GM12878 (cell line): ENCODE results near the gene RUVBL2. TPM values are rescaled to one million over a fixed set of nuclear protein-coding genes. Genes with fewer than 3 reads are reported as not detected.

Experiments used
- ATAC-seq: fragments of 200-7000 bp; cut with Tn5 transposase; 3 replicates; pipeline ENCODE4 v1.9.1; 2020; ENCODE audit warnings: mild to moderate bottlenecking, moderate library complexity
- BruUV-seq: library from RNA; stranded (reverse); fragments of 400-500 nt; replicated peaks from 2 replicates; lab custom pipeline; 2021; lab: Mats Ljungman, UMichigan
- CTCF ChIA-PET: fragments of 300-600 bp; sonication (Branson Sonifier 250); formaldehyde crosslinking; extraction: SDS; loops from one replicate; lab custom pipeline; 2021; ENCODE audit warnings: inconsistent platforms; lab: Yijun Ruan, JAX
- POLR2A ChIA-PET: fragments of 350-600 bp; formaldehyde crosslinking; extraction: SDS; loops from one replicate; lab custom pipeline; 2021; ENCODE audit warnings: inconsistent platforms; lab: Charles Lee
- RAD21 ChIA-PET: fragments of 300-600 bp; sonication (Branson Sonifier 250); formaldehyde crosslinking; loops from one replicate; lab custom pipeline; 2023; ENCODE audit warnings: antibody characterized with exemption; ENCODE audit not compliant: unreplicated experiment; lab: Charles Lee
- SMC1A ChIA-PET: fragments of 300-600 bp; sonication (Branson Sonifier 250); formaldehyde crosslinking; loops from one replicate; lab custom pipeline; 2023; ENCODE audit not compliant: unreplicated experiment, uncharacterized antibody; lab: Charles Lee
- DNase-seq: peaks from one replicate; pipeline ENCODE4 v3.0.0-alpha.2; 2011; ENCODE audit warnings: low read depth, low spot score
- FAIRE-seq: peaks from 3 replicates; lab custom pipeline; 2011; peaks lifted over from hg19 to GRCh38; lab: Jason Lieb, UNC
- H2AFZ ChIP-seq: 2 replicates; pipeline ENCODE4 v1.6.0; 2011; ENCODE audit warnings: low read depth, low read length, control low read depth; ENCODE audit not compliant: control insufficient read depth
- H3K27ac ChIP-seq: 2 replicates; pipeline ENCODE4 v1.5.1; 2011; ENCODE audit warnings: control low read depth; ENCODE audit not compliant: control insufficient read depth, insufficient read depth
- H3K27me3 ChIP-seq, 2 experiments: replicated peaks in 1 of 2; 2 replicates each; pipeline versions ENCODE4 v1.6.0 to v1.6.1; 2011; ENCODE audit warnings: low read length in 1 of 2; ENCODE audit not compliant: control insufficient read depth in 2 of 2, insufficient read depth in 2 of 2
- H3K36me3 ChIP-seq, 2 experiments: 2 replicates each; pipeline ENCODE4 v1.5.1; 2011; ENCODE audit warnings: low read length in 1 of 2; ENCODE audit not compliant: control insufficient read depth in 2 of 2, insufficient read depth in 2 of 2
- H3K4me1 ChIP-seq: 2 replicates; pipeline ENCODE4 v1.6.1; 2011; ENCODE audit warnings: mild to moderate bottlenecking, low read length, moderate library complexity, mixed read lengths; ENCODE audit not compliant: control insufficient read depth, insufficient read depth
- H3K4me2 ChIP-seq: 2 replicates; pipeline ENCODE4 v1.6.0; 2011; ENCODE audit warnings: control low read depth; ENCODE audit not compliant: control insufficient read depth, insufficient read depth
- H3K4me3 ChIP-seq: fragments of 200-600 bp; sonication (generic); 2 replicates; pipeline ENCODE4 v1.5.1; 2016
- H3K79me2 ChIP-seq: 2 replicates; pipeline ENCODE4 v1.6.0; 2011; ENCODE audit warnings: low read length; ENCODE audit not compliant: control insufficient read depth, insufficient read depth
- H3K9ac ChIP-seq: 2 replicates; pipeline ENCODE4 v1.8.0; 2011; ENCODE audit warnings: low read length, control low read depth, mixed read lengths; ENCODE audit not compliant: control insufficient read depth, insufficient read depth
- H3K9me3 ChIP-seq: replicated peaks from 3 replicates; pipeline ENCODE4 v1.5.1; 2011; ENCODE audit warnings: mild to moderate bottlenecking, low read length; ENCODE audit not compliant: control insufficient read depth, insufficient read depth
- H4K20me1 ChIP-seq: 2 replicates; pipeline ENCODE4 v1.6.0; 2011; ENCODE audit not compliant: control insufficient read depth, insufficient read depth
- ASH2L ChIP-seq: fragments of 300-600, 200-600 bp; sonication (generic); IDR thresholded peaks from 2 replicates; pipeline ENCODE4 v1.6.1; 2017; ENCODE audit warnings: low read depth, mild to moderate bottlenecking, borderline replicate concordance
- E4F1 ChIP-seq: fragments of 450-650 bp; IDR thresholded peaks from 2 replicates; pipeline ENCODE4 v1.6.1; 2018; ENCODE audit warnings: borderline replicate concordance, mild to moderate bottlenecking; ENCODE audit not compliant: partially characterized antibody
- JUND ChIP-seq: IDR thresholded peaks from 2 replicates; pipeline ENCODE4 v1.6.1; 2012; ENCODE audit warnings: low read depth, mild to moderate bottlenecking, low read length, improper control_type of control experiment, moderate library complexity
- NR2C1 ChIP-seq: fragments of 450-650 bp; IDR thresholded peaks from 2 replicates; pipeline ENCODE4 v1.6.1; 2017; ENCODE audit warnings: antibody characterized with exemption, mild to moderate bottlenecking, moderate library complexity
- POLR2AphosphoS5 ChIP-seq: IDR thresholded peaks from 2 replicates; pipeline ENCODE4 v1.6.1; 2011; ENCODE audit warnings: mild to moderate bottlenecking, low read length, inconsistent platforms
- RAD21 ChIP-seq: IDR thresholded peaks from 2 replicates; pipeline ENCODE4 v1.6.1; 2011; ENCODE audit warnings: mild to moderate bottlenecking, low read depth, low read length, moderate library complexity; ENCODE audit not compliant: insufficient read depth
- SMARCA5 ChIP-seq: fragments of 450-650 bp; IDR thresholded peaks from 2 replicates; pipeline ENCODE4 v1.6.1; 2017; ENCODE audit warnings: mild to moderate bottlenecking
- SPI1 ChIP-seq: IDR thresholded peaks from 2 replicates; pipeline ENCODE4 v1.6.1; 2011; ENCODE audit warnings: low read depth, mild to moderate bottlenecking, low read length, moderate library complexity, borderline replicate concordance; ENCODE audit not compliant: insufficient read depth
- SUZ12 ChIP-seq: fragments of 200-600 bp; sonication (generic); IDR thresholded peaks from one replicate; pipeline ENCODE4 v1.6.1; 2018; ENCODE audit warnings: antibody characterized with exemption, mild to moderate bottlenecking; ENCODE audit not compliant: unreplicated experiment
- TCF12 ChIP-seq: IDR thresholded peaks from 2 replicates; pipeline ENCODE4 v1.6.1; 2011; ENCODE audit warnings: low read depth, mild to moderate bottlenecking, low read length
- ZNF592 ChIP-seq: fragments of 450-650 bp; IDR thresholded peaks from 2 replicates; pipeline ENCODE4 v1.6.1; 2017; ENCODE audit warnings: mild to moderate bottlenecking, moderate library complexity
- ZZZ3 ChIP-seq: IDR thresholded peaks from 2 replicates; pipeline ENCODE4 v1.6.1; 2011; ENCODE audit warnings: low read depth; ENCODE audit not compliant: control insufficient read depth, insufficient read length
- WGBS: methylation state at CpG from one replicate; pipeline ENCODE4 v1.1.6; 2016; ENCODE audit warnings: low lambda C conversion rate; ENCODE audit not compliant: insufficient replicate concordance, insufficient coverage; ENCODE audit errors: missing lambda C conversion rate; 5-methylcytosine and 5-hydroxymethylcytosine counted together
- in situ Hi-C: fragments of 300-500 bp; cut with MboI; formaldehyde crosslinking; loops from 9 replicates; pipeline ENCODE4 v1.14.3; 2018; ENCODE audit warnings: mixed read lengths
- intact Hi-C: fragments of 100-400 bp; cut with micrococcal nuclease; formaldehyde crosslinking; loops from one replicate; pipeline ENCODE4 v1.14.2; 2022; ENCODE audit not compliant: unreplicated experiment
- polyA plus RNA-seq, 11 experiments: library from polyadenylated mRNA; depleted of rRNA in 4 of 11; unstranded in 6 of 11; stranded (reverse) in 5 of 11; fragments of >200 nt; fragmentation: Nextera tagmentation in 4 of 11; fragmentation: Illumina TruSeq in 1 of 11; extraction: Ambion mirVana in 4 of 11; extraction: Trizol in 1 of 11; gene quantifications; 1 replicate in 1 of 11; 2 replicates in 10 of 11; pipeline versions ENCODE4 v1.2.1 to v1.2.3, GENCODE V29; 2011 to 2016; ENCODE audit warnings: inconsistent platforms in 2 of 11, missing spikeins in 2 of 11, low read depth in 1 of 11
- total RNA-seq, 4 experiments: library from RNA; depleted of rRNA in 3 of 4; stranded (reverse); fragments of >200 nt in 3 of 4; fragmentation: Illumina TruSeq in 1 of 4; extraction: Trizol in 1 of 4; gene quantifications; 2 replicates each; pipeline versions ENCODE4 v1.2.1 to v1.2.3, GENCODE V29; 2013 to 2021

Gene RUVBL2
- total and polyA plus RNA-seq, 10 of the 15 experiments (the other 5 are each of a cell fraction or from before 2014, with no cell fraction given) = 33.8 to 224 (median 125) TPM

- CTCF ChIA-PET = interaction anchor here (0.7 to 4.0 kb wide), 14 partner anchors 12 to 216 kb away, joined by 3 to 55 read pairs (median 14); partner anchors contain the start of gene PPP1R15A
- Histone ChIP-seq H3K4me2 (peak overlapping the region; percentile 80), H3K4me3 (peak overlapping the region; percentile 93), H4K20me1 (no peaks in the 10 kb centered on the region), H3K36me3 (peaks cover 0 to 7% of the 10 kb centered on the region in 2 experiments; a peak in 3 of 4 replicates), H3K9ac (peak overlapping the region; percentile 91), H3K9me3 (no peaks in the 10 kb centered on the region), H3K79me2 (peaks cover 49% of the 10 kb centered on the region), H3K4me1 (peaks cover 3% of the 10 kb centered on the region), H3K27ac (peak overlapping the region; percentile 86), H3K27me3 (no peaks in the 10 kb centered on the region), H2AFZ (no peak overlapping the region)
- FAIRE-seq (no peak), ATAC-seq (peak; percentile 2; the same call in 1 of the 3 replicates), DNase-seq (no peak)
- BruUV-seq = TSS peak; percentile 62
- intact Hi-C loops = no loop called here
- POLR2A ChIA-PET = interaction anchor here (0.5 to 3.6 kb wide), 9 partner anchors 9 to 620 kb away, joined by 3 to 41 read pairs (median 8); partner anchors contain the start of genes HSD17B14 and NUCB1
- RAD21 ChIA-PET = interaction anchor here (0.5 to 2.4 kb wide), 9 partner anchors 13 to 920 kb away, joined by 3 to 10 read pairs (median 3); partner anchors contain the start of gene NUCB1
- in situ Hi-C loops = no loop called here
- 29% methylated on average over 8 of the region's 8 CpGs for WGBS
- SMC1A ChIA-PET = interaction anchor here (1.0 to 1.9 kb wide), 5 partner anchors 13 to 197 kb away, joined by 3 to 5 read pairs (median 4); partner anchors contain the start of gene FTL
- TF ChIP-seq POLR2AphosphoS5 (no peak), NR2C1 (no peak), SPI1 (no peak), SMARCA5 (no peak), TCF12 (no peak), ASH2L (no peak), ZZZ3 (no peak), SUZ12 (no peak), RAD21 (no peak), E4F1 (no peak), ZNF592 (no peak), JUND (no peak)
Measured at GRCh38 chr19:48991873-48992580, 1.7 kb upstream of the RUVBL2 start.
